KOPT-K1 (cell line): ENCODE measurements around the gene RSU1.

Experiments
- H3K27ac ChIP-seq: fragments of 200-600 bp; sonication (generic); 2 replicates; pipeline ENCODE4 v1.5.1; 2016; ENCODE audit warnings: antibody characterized with exemption, mild to moderate bottlenecking, low read depth, low read length; ENCODE audit not compliant: poor library complexity, severe bottlenecking
- H3K36me3 ChIP-seq: fragments of 200-600 bp; sonication (generic); 2 replicates; pipeline ENCODE4 v1.5.1; 2017; ENCODE audit warnings: antibody characterized with exemption, mild to moderate bottlenecking, low read length, moderate library complexity; ENCODE audit not compliant: insufficient read depth
- H3K9me3 ChIP-seq: fragments of 200-600 bp; sonication (generic); 2 replicates; pipeline ENCODE4 v1.5.1; 2017; ENCODE audit warnings: antibody characterized with exemption, low read length, mild to moderate bottlenecking; ENCODE audit not compliant: insufficient read depth, poor library complexity, severe bottlenecking

Gene RSU1

GRCh38 chr10:16656895-16657294, 160.3 kb downstream of the RSU1 start:
- Histone ChIP-seq H3K27ac (no peak overlapping the region), H3K36me3 (no peaks in the 10 kb centered on the region), H3K9me3 (no peaks in the 10 kb centered on the region)

DNA sequence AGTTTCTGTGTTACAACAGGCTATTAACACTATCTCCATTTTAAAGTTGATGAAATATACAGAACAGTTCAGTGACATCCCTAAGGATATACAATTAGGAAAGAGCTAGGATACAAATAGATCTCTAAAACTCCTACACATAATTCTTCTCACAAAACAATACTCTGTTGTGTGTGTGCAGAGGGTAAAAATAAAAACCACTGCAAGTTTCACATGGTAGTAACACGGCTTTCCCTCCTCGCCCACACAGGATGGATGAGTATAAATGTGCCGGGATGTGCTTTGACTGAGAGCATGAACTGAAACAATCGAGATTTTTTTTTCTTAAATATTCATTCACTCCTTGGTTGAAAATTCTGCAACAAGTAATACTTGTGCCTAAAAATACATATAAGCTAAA, 164.0 kb downstream of the RSU1 start:
- Histone ChIP-seq H3K9me3 (no peaks in the 10 kb centered on the region), H3K36me3 (no peaks in the 10 kb centered on the region)

GRCh38 chr10:16652154-16652553, 165.1 kb downstream of the RSU1 start:
- no peak overlapping the region for H3K27ac ChIP-seq
- no peaks in the 10 kb centered on the region for H3K36me3 ChIP-seq
- H3K9me3 ChIP-seq, result no peaks in the 10 kb centered on the region

More for the DNA sequence above, 164.0 kb downstream of the RSU1 start:
- H3K27ac ChIP-seq, result no peak overlapping the region

- H3K36me3 ChIP-seq, result no peaks in the 10 kb centered on the region
- no peaks in the 10 kb centered on the region for H3K9me3 ChIP-seq
- no peak overlapping the region for H3K27ac ChIP-seq
Measured at GRCh38 chr10:16649757-16650156, 167.5 kb downstream of the RSU1 start.

DNA sequence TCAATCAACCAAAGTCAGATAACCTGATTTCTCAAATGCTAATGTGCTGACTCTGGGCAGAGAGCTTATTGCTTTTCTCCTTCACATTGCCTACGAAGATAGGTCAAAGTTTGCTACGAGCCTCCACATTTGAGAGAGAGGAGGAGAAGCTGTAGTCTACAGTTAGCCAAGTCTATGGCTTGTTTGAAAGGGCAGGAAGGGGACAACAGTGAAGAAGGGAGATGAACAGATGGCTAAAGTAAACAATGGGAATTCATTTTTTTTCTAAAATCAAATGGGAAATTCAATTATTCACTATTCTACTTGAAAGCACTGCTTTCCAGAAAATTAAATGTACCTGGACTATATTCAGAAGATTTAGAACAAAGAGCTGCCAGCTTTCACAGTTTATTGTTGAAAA, 168.9 kb downstream of the RSU1 start:
- no peaks in the 10 kb centered on the region for H3K9me3 ChIP-seq
- no peaks in the 10 kb centered on the region for H3K36me3 ChIP-seq
- no peak overlapping the region for H3K27ac ChIP-seq

GRCh38 chr10:16646181-16647059, 170.8 kb downstream of the RSU1 start:
- Histone ChIP-seq H3K27ac (no peak overlapping the region), H3K36me3 (no peaks in the 10 kb centered on the region), H3K9me3 (no peaks in the 10 kb centered on the region)

- Histone ChIP-seq H3K9me3 (no peaks in the 10 kb centered on the region), H3K27ac (no peak overlapping the region), H3K36me3 (no peaks in the 10 kb centered on the region)
Measured at GRCh38 chr10:16644146-16644545, 173.1 kb downstream of the RSU1 start.

DNA sequence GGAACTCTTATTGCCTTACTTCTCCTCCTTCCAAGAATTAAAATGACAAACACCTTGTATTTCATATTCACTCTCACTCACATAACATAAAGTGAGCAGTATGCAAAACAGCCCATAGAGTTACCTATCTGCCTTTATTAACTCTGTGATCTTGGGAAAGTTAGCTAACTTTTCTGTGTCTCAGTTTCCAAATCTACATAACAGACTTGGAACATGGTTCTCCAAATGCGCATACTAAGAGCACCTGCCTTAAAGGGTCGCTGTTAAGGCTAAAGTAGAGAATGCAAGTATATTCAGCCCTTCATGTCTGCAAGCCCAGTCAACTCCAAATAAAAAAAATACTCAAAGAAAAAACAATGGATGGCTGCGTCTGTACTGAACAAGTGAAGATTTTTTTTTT, 173.7 kb downstream of the RSU1 start:
- no peak overlapping the region for H3K27ac ChIP-seq
- no peaks in the 10 kb centered on the region for H3K36me3 ChIP-seq

DNA sequence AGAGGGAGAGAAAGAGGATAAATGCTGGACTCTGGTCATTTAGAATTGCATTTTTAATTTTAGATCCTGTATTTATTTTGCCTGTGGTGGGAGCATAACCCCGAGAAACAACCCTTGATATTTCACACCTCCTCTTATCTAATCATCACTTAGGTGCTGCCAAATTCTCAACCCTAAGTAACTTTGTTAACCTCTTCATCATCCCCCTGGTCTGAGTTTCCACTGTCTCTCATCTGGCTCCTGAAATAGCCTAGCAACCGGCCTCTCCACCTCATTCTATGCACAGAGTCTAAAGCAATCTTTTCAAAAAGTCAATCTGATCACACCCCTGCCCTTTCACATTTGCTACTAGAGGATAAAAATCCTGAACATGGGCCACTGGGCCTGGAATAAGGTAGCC, 177.1 kb downstream of the RSU1 start:
- no peaks in the 10 kb centered on the region for H3K9me3 ChIP-seq
- no peaks in the 10 kb centered on the region for H3K36me3 ChIP-seq
- no peak overlapping the region for H3K27ac ChIP-seq

More for the DNA sequence above, 173.7 kb downstream of the RSU1 start:
- H3K9me3 ChIP-seq, result no peaks in the 10 kb centered on the region

GRCh38 chr10:16639471-16639870, 177.8 kb downstream of the RSU1 start:
- Histone ChIP-seq H3K9me3 (no peaks in the 10 kb centered on the region), H3K36me3 (no peaks in the 10 kb centered on the region)

DNA sequence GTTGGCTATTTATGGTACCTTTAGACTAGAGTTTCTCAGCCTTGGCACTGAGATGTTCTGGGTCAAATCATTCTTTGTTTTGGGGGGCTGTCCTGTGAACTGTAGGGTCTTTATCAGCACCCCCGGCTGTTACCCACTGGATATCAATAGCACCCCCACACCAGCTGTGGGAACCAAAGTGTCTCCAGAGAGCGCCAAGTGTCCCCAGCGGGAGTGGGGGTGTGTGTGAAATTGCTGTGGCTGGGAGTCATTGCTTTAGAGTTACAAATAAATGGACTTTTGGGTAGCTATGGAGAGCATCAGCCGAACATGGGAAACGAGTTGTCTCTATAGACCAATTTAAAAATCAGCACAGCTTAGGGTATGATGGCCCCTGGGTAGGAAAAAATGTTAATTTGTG, 184.2 kb downstream of the RSU1 start:
- no peaks in the 10 kb centered on the region for H3K9me3 ChIP-seq
- H3K36me3 ChIP-seq, result no peaks in the 10 kb centered on the region
- no peak overlapping the region for H3K27ac ChIP-seq

More at GRCh38 chr10:16639471-16639870, 177.8 kb downstream of the RSU1 start:
- H3K27ac ChIP-seq, result no peak overlapping the region

DNA sequence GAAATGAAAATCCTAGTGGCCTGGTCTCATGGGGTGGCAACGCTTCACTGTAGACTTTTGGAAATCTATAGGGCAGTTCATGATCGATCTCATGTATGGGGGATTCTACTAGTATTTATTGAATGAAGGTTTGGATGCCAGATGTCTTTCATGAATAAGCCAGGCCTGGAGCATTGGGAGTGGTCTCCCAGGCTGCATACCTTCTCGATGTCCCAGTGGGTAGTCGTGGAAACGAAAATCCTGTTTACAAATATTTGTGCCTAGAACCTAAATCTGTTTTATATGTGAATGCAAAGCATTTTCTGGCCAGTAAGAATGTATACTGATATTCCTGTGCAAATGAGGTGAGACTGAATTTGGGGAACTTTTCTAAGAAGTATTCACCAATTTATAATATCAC, 190.5 kb downstream of the RSU1 start:
- no peaks in the 10 kb centered on the region for H3K9me3 ChIP-seq
- H3K36me3 ChIP-seq, result no peaks in the 10 kb centered on the region
- no peak overlapping the region for H3K27ac ChIP-seq

DNA sequence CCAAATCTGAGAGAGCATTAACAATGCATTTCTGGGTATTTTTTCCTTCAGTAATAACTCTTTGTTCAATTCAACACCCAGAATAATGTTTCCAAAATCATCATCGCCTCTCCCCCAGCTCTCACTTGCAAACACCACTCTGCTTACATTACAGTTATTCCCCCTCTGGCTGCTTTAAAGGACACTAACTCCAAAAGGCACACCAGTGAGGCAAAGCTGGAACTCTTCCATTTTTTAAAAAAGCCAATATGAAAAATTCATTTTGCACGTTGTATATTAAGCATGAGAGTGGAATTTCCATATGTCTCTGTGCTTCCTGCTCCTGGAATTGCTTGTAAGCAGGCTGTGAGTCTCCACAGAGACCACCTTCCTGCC, 204.3 kb downstream of the RSU1 start:
- no peaks in the 10 kb centered on the region for H3K9me3 ChIP-seq
- no peak overlapping the region for H3K27ac ChIP-seq
- no peaks in the 10 kb centered on the region for H3K36me3 ChIP-seq

- Histone ChIP-seq H3K36me3 (no peaks in the 10 kb centered on the region), H3K27ac (no peak overlapping the region), H3K9me3 (no peaks in the 10 kb centered on the region)
Measured at GRCh38 chr10:16612115-16612980, 204.9 kb downstream of the RSU1 start.

DNA sequence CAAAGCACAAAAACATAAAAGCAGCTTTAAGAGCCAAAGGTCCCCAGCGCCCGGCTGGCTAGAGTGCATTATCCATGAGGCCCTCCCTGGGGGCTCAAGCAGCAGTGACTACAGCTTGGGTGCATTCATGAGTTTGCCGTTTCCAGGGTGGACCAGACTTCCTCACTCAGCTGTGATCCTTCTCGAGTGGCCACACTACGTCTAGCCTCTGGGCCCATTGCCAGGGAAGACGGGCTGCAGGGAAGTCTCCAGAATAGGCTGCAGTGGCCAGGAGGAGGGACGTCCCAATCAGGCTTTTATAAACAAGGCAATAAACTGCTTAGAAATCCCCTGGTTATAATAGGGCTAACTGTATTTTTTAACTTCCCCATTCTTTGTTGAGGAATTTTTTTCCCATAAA, 206.2 kb downstream of the RSU1 start:
- H3K27ac ChIP-seq, result no peak overlapping the region
- no peaks in the 10 kb centered on the region for H3K36me3 ChIP-seq
- H3K9me3 ChIP-seq, result no peaks in the 10 kb centered on the region
